ENCODE results near the gene TBXA2R. TPM values are rescaled to one million over a fixed set of nuclear protein-coding genes. Genes with fewer than 3 reads are reported as not detected.
"Not testable (repeated sequence)": the region's sequence is repeated elsewhere in the genome, so short reads cannot be mapped to it uniquely, and the experiment has no call there.

The TBXA2R gene
- total RNA-seq, 2 experiments from 2014 or later = 0.26 to 0.54 TPM

GRCh38 chr19:3601021-3601420 is 5.7 kb downstream of the TBXA2R start:
- Mint-ChIP-seq H3K4me1 (no peaks in the 10 kb centered on the region), H3K36me3 (no peaks in the 10 kb centered on the region), H3K4me3 (no peak overlapping the region), H3K27ac (no peak overlapping the region), H3K9me3 (ENCODE audit: low read depth) (no peaks in the 10 kb centered on the region), H3K27me3 (no peaks in the 10 kb centered on the region)
- ATAC-seq (no peak), DNase-seq (no peak)
- CTCF ChIA-PET = no interaction called here

- Mint-ChIP-seq H3K36me3 (no peaks in the 10 kb centered on the region), H3K27ac (no peak overlapping the region), H3K4me1 (no peaks in the 10 kb centered on the region), H3K4me3 (no peak overlapping the region), H3K9me3 (ENCODE audit: low read depth) (no peaks in the 10 kb centered on the region), H3K27me3 (no peaks in the 10 kb centered on the region)
- ATAC-seq (no peak), DNase-seq (no peak)
- CTCF ChIA-PET = no interaction called here
These were observed 6.9 kb downstream of the TBXA2R start for GRCh38 chr19:3599776-3600187.

- no peaks in the 10 kb centered on the region for H3K4me1 Mint-ChIP-seq
- ATAC-seq = no peak
- H3K36me3 Mint-ChIP-seq = no peaks in the 10 kb centered on the region
- no peak overlapping the region for H3K27ac Mint-ChIP-seq
- no peaks in the 10 kb centered on the region for H3K27me3 Mint-ChIP-seq
- no peak for DNase-seq
- no peaks in the 10 kb centered on the region for H3K9me3 Mint-ChIP-seq (ENCODE audit: low read depth)
- H3K4me3 Mint-ChIP-seq = no peak overlapping the region
- CTCF ChIA-PET = no interaction called here
These were observed 11.1 kb downstream of the TBXA2R start for GRCh38 chr19:3595521-3596061.

DNA sequence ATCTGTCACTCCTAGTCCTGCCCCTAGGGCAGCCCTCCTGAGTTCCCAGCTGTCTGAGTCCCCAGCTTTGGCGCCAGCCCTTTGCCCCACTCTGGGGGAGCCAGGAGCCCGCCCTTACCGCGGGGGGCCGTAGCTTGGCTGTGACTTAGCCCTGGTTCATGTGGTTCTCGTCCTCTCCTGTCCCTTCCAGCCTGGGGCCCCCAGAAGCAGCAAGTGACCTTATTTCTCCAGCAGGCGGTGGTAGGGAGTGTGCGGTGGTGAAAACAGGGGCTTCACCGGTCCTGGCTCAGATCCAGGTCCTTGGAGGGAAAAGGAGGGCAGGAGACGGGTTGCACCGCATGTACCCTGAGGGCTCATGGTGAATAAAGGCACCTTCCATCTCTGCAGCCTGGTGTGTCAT is 13.5 kb downstream of the TBXA2R start:
- Mint-ChIP-seq H3K27ac (no peak overlapping the region), H3K9me3 (ENCODE audit: low read depth) (no peaks in the 10 kb centered on the region), H3K4me3 (no peak overlapping the region), H3K4me1 (no peaks in the 10 kb centered on the region), H3K27me3 (no peaks in the 10 kb centered on the region), H3K36me3 (no peaks in the 10 kb centered on the region)
- DNase-seq (no peak), ATAC-seq (no peak)
- CTCF ChIA-PET = interaction anchor here (1.2 kb wide), 1 partner anchor 23 kb away, joined by 3 read pairs; no protein-coding TSS in a partner anchor

DNA sequence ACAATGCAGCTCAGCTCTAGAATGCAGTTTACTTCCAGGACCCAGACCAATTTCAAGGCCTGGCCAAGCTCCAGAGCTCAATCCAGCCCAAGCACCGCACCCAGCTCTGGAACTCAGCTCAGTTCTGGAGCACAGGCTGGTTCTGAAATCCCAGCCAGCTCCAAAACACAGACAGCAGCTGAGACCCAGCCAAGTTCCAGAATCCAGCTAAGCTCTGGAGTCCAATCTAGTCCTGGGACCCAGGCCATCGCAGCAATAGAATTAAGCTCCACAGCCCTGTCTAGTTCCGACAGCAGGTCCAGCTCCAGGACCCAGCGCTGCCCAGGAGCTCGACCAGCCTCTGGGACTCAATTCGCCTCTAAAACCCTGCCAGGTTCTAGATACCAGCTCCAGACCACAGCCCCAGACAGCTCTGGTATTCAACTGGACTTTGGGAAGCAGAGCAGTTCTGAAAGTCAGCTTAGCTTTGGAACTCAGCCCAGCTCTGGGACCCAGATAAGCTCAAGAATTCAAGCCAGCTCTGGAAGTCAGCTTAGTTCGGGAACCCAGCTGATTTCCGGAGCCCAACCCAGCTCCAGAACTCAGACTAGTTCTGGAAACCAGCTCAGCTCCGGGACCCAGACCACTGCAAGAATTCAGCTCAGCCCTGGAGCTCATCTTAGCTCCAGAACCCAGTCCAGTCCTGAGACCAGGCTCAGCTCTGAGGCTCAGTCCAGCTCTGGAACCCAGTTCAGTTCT is 14.6 kb downstream of the TBXA2R start:
- H3K27ac Mint-ChIP-seq = no peak overlapping the region
- no peaks in the 10 kb centered on the region for H3K36me3 Mint-ChIP-seq
- CTCF ChIA-PET = interaction anchor here (1.1 to 2.4 kb wide), 5 partner anchors 24 to 269 kb away, joined by 3 to 6 read pairs (median 3); partner anchors contain the start of gene TJP3
- ATAC-seq = no peak
- H3K4me1 Mint-ChIP-seq = no peaks in the 10 kb centered on the region
- no peaks in the 10 kb centered on the region for H3K27me3 Mint-ChIP-seq
- no peak for DNase-seq
- no peaks in the 10 kb centered on the region for H3K9me3 Mint-ChIP-seq (ENCODE audit: low read depth)
- no peak overlapping the region for H3K4me3 Mint-ChIP-seq

- ATAC-seq (no peak), DNase-seq (no peak)
- CTCF ChIA-PET = interaction anchor here (0.6 to 2.4 kb wide), 5 partner anchors 37 to 268 kb away, joined by 3 to 6 read pairs (median 3); partner anchors contain the start of gene TJP3
- no peaks in the 10 kb centered on the region for H3K36me3 Mint-ChIP-seq
- no peaks in the 10 kb centered on the region for H3K27me3 Mint-ChIP-seq
- H3K9me3 Mint-ChIP-seq (ENCODE audit: low read depth) = no peaks in the 10 kb centered on the region
- H3K4me3 Mint-ChIP-seq = no peak overlapping the region
- H3K4me1 Mint-ChIP-seq = no peaks in the 10 kb centered on the region
- no peak overlapping the region for H3K27ac Mint-ChIP-seq
These were observed 15.6 kb downstream of the TBXA2R start for GRCh38 chr19:3590991-3591659.

GRCh38 chr19:3589949-3590348 is 16.7 kb downstream of the TBXA2R start:
- no peak overlapping the region for H3K4me3 Mint-ChIP-seq
- no peaks in the 10 kb centered on the region for H3K9me3 Mint-ChIP-seq (ENCODE audit: low read depth)
- no peak overlapping the region for H3K27ac Mint-ChIP-seq
- H3K36me3 Mint-ChIP-seq = no peaks in the 10 kb centered on the region
- CTCF ChIA-PET = interaction anchor here (2.4 kb wide), 1 partner anchor 103 kb away, joined by 6 read pairs; no protein-coding TSS in a partner anchor
- no peaks in the 10 kb centered on the region for H3K27me3 Mint-ChIP-seq
- ATAC-seq = no peak
- no peak for DNase-seq
- H3K4me1 Mint-ChIP-seq = no peaks in the 10 kb centered on the region

GRCh38 chr19:3589439-3589838 is 17.2 kb downstream of the TBXA2R start:
- H3K4me3 Mint-ChIP-seq = no peak overlapping the region

GRCh38 chr19:3586707-3587346 is 19.8 kb downstream of the TBXA2R start:
- CTCF ChIA-PET = interaction anchor here (1.2 to 2.1 kb wide), 2 partner anchors 32 to 42 kb away, joined by 3 to 9 read pairs; no protein-coding TSS in a partner anchor
- ATAC-seq (no peak), DNase-seq (no peak)
- Mint-ChIP-seq H3K4me3 (no peak overlapping the region), H3K9me3 (ENCODE audit: low read depth) (no peaks in the 10 kb centered on the region), H3K27me3 (peaks cover 6% of the 10 kb centered on the region), H3K36me3 (no peaks in the 10 kb centered on the region), H3K4me1 (no peaks in the 10 kb centered on the region), H3K27ac (no peak overlapping the region)

More at GRCh38 chr19:3589439-3589838, 17.2 kb downstream of the TBXA2R start:
- DNase-seq = no peak
- no peak overlapping the region for H3K27ac Mint-ChIP-seq
- no peaks in the 10 kb centered on the region for H3K9me3 Mint-ChIP-seq (ENCODE audit: low read depth)
- H3K27me3 Mint-ChIP-seq = no peaks in the 10 kb centered on the region
- no peaks in the 10 kb centered on the region for H3K4me1 Mint-ChIP-seq
- CTCF ChIA-PET = no interaction called here
- ATAC-seq = no peak
- H3K36me3 Mint-ChIP-seq = no peaks in the 10 kb centered on the region

GRCh38 chr19:3586127-3586626 is 20.5 kb downstream of the TBXA2R start:
- H3K4me1 Mint-ChIP-seq = no peaks in the 10 kb centered on the region
- H3K36me3 Mint-ChIP-seq = no peaks in the 10 kb centered on the region
- H3K27me3 Mint-ChIP-seq = peaks cover 6% of the 10 kb centered on the region
- no peak for ATAC-seq
- H3K27ac Mint-ChIP-seq = no peak overlapping the region
- DNase-seq = no peak
- no peak overlapping the region for H3K4me3 Mint-ChIP-seq
- CTCF ChIA-PET = interaction anchor here (0.5 to 1.7 kb wide), 7 partner anchors 16 to 69 kb away, joined by 3 to 7 read pairs (median 4); partner anchors contain the start of gene TBXA2R
- no peaks in the 10 kb centered on the region for H3K9me3 Mint-ChIP-seq (ENCODE audit: low read depth)

DNA sequence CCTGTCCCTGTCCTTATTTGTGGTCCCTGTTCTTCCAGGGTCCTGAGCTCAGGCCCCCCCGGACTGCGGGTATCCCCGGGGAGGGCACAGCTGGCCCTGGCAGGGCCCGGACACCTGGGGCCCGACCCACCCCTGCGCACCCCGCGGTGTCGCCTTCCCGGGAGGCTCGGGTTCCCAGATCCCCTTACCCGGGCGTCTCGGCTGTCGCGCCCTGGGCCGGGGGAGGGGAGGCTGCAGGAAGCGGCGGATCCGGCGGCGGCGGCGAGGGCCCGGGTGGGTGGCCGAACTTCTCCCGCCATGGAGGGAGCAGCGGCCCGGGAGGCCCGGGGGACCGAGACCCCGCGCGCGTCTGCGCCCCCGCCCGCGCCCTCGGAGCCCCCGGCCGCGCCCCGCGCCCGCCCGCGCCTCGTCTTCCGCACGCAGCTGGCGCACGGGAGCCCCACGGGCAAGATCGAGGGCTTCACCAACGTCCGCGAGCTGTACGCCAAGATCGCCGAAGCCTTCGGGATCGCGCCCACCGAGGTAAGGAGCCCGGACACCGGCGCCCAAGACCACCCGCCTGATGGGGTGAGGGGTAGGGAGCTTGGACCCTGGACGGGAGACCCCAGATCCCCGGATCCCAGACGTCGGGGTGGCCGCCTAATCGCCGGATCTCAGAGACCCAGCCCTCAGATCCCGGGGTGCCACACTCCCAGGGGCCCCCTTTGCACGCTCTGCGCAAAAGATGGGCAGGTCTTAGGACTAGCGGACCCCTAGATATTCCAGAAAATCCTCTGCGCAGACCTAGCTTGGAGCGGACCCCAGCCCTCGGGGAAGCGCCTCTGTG is 21.2 kb downstream of the TBXA2R start, which contains the start of gene GIPC3:
GIPC3 (plus strand) TSS at position 178 of the 826 bp plus-strand sequence; CDS start at position 298, 120 bp downstream.
- no peaks in the 10 kb centered on the region for H3K9me3 Mint-ChIP-seq (ENCODE audit: low read depth)
- CTCF ChIA-PET = interaction anchor here (0.5 to 1.7 kb wide), 7 partner anchors 16 to 68 kb away, joined by 3 to 7 read pairs (median 4); partner anchors contain the start of gene TBXA2R
- peaks cover 6% of the 10 kb centered on the region for H3K27me3 Mint-ChIP-seq
- no peak for DNase-seq
- H3K4me3 Mint-ChIP-seq = no peak within 1 kb of the TSS
- ATAC-seq = peak; percentile 27
- no peaks in the 10 kb centered on the region for H3K36me3 Mint-ChIP-seq
- H3K27ac Mint-ChIP-seq = no peak within 1 kb of the TSS
- H3K4me1 Mint-ChIP-seq = no peaks in the 10 kb centered on the region

DNA sequence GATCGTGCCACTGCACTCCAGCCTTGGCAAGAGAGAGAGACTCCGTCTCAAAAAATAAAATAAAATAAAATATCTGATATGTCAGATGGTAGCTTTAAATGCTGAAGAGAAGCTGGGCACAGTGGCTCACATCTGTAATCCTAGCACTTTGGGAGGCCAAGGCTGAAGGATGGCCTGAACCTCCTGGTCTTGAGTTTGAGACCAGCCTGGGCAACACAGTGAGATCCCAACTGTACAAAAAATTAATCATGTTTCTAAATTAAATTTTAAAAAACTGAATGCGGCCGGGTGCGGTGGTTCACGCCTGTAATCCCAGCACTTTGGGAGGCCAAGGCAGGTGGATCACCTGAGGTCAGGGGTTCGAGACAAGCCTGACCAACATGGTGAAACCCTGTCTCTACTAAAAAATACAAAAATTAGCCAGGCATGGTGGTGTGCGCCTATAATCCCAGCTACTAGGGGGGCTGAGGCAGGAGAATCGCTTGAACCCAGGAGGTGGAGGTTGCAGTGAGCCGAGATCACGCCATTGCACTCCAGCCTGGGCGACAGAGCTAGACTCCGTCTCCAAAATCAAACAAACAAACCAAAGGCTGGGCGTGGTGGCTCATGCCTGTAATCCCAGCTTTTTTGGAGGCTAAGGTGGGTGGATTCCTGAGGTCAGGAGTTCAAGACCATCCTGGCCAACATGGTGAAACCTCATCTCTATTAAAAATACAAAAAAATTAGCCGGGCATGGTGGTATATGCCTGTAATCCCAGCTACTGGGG is 22.5 kb downstream of the TBXA2R start:
- not testable (repeated sequence) for H3K9me3 Mint-ChIP-seq (ENCODE audit: low read depth); ATAC-seq; H3K4me3 Mint-ChIP-seq; H3K27ac Mint-ChIP-seq; H3K4me1 Mint-ChIP-seq; H3K27me3 Mint-ChIP-seq; DNase-seq; H3K36me3 Mint-ChIP-seq
- CTCF ChIA-PET = interaction anchor here (0.8 to 1.7 kb wide), 3 partner anchors 14 to 39 kb away, joined by 3 to 7 read pairs (median 4); no protein-coding TSS in a partner anchor

Measured in activated CD8-positive, alpha-beta memory T cell treated with anti-CD3 and anti-CD28 coated beads, Interleukin-2, amount 10 ng/mL, durations not matched to agents 7 days and 5 days (primary cell).